GM21576 (cell line): Measurements from ENCODE around the gene MPZL2.
"Not testable (repeated sequence)": the region's sequence is repeated elsewhere in the genome, so short reads cannot be mapped to it uniquely, and the experiment has no call there.

Experiments used
- ATAC-seq: cut with Tn5 transposase; IDR thresholded peaks from one replicate; pipeline ENCODE4 v1.9.1; 2021; ENCODE audit warnings: mild to moderate bottlenecking, moderate library complexity; ENCODE audit not compliant: unreplicated experiment

Gene MPZL2

GRCh38 chr11:118263695-118264568 lies at the start of gene MPZL2:
Gene MPZL2 (minus strand): TSS chr11:118264297. CDS start chr11:118264153, 144 bp downstream.
- ATAC-seq: no peak

DNA sequence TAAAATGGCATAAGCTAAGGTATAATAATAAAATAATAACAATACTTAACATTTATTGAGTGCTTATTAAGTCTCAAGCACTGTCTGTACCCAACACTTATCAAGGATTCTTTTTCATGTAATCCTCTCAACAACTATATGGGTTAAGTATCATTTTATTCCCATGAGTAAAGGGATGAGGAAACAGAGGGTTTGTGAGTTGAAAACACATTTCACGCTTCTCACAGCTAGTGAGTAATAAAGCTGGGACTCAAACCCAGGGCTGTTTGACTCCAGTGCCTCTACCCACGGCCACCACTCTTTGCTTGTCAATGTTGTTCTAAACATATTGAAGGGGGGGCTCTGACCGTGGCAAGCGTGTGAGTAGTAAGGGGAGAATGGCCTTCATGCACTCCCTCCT lies 49.1 kb upstream of the MPZL2 start:
- no peak for ATAC-seq

GRCh38 chr11:118312328-118312727 lies 48.2 kb upstream of the MPZL2 start:
- ATAC-seq: no peak

- ATAC-seq: no peak
These were observed 47.4 kb upstream of the MPZL2 start for GRCh38 chr11:118311518-118311917.

DNA sequence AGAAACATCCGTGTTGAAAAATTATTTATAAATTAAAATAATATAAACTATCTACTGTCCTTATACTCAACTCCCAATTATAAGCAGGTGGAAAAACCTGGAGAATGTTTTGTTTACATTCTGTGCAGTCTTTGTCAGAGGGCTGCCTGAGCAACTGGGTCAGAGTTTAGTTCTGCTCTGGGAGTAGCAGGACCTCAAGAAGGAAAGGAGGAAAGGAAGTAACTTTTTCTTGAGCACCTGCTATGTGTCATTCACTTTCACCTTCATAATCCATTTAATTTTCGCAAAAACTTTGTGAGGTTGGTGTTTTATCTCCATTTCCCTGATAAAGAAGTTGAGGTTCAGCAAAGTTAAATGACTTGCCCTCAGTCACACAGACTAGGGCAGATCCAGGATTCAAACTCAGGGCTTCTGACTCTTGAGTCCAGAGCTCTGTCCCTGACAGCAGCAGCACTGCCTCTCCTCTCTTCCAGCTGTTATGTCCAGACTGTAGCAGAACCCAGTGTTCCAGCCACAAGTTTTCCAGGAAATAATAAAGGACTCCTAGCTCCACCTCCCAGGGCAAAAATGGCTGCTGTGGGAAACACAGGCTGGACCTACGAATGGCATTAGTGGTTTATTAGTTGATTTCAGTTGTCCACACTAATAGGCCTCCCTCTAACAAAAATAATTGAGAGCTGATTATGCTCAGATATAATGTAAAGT lies 46.8 kb upstream of the MPZL2 start:
- ATAC-seq: no peak

DNA sequence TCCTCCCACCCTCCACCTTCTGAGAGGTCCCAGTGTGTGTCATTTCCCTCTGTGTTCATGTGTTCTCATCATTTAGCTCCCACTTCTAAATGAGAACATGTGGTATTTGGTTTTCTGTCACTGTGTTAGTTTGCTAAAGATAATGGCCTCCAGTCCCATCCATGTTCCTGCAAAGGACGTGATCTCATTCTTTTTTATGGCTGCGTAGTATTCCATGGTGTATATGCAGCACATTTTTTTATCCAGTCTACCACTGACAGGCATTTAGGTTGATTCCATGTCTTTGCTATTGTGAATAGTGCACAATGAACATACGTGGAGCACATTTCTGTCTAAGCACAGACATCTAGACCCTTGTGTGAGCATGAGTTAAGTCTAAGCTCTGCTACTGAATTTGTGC lies 46.2 kb upstream of the MPZL2 start:
- no peak for ATAC-seq

DNA sequence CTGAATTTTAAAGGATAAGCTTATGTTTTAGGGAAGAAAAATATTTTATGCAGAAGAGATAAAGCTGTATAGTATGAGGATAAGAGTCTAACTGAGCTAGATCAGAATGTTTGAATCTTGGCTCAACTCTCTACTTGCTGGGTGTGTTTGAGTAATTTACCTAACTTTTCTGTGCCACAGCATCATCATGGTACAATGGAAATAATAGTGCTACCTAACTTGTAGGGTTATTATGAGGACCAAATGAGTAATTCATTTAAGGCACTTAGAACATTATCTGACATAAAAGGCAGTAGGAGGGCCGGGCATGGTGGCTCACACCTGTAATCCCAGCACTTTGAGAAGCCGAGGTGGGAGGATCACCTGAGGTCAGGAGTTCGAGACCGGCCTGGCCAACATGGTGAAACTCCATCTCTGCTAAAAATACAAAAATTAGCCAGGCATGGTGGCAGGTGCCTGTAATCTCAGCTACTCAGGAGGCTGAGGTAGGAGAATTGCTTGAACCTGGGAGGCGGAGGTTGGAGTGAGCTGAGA lies 45.0 kb upstream of the MPZL2 start:
- not testable (repeated sequence) for ATAC-seq

DNA sequence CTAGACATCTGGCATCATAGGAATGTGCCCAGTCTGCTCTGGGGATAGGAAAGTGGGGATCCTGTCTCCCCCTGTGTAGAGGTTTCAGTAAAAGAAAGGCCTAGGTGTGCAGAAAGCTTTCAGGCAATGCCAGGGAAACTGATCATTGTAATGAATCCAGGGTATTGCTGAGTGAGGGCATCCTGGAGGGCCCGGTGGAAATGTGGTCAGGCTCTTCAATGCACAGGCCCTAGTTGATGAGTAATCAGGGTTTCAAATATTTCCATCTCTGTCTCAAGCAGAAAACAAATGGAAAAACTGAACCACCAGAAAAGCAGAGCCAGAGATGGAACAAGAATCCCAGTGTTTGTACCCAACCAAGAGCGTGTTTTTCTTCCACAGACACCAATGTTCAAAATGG lies 42.5 kb upstream of the MPZL2 start:
- no peak for ATAC-seq

DNA sequence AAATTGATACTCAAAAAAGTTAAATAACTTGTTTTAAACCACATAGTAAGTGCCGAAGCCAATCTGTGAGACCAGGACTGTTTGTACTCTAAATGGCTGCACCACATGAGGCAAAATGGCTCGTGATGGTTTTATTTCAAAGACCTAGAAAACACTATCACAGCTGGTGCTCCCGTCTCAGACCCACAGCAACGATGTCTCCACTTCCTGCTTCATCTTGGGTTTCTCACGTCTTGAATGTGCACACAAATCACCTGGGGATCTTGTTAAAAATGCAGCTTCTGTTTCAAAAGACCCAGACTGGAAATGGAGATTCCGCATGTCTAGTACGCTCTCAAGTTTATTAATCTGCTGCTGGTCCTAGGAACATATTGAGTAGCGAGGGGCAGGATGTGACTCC lies 41.6 kb upstream of the MPZL2 start:
- no peak for ATAC-seq

DNA sequence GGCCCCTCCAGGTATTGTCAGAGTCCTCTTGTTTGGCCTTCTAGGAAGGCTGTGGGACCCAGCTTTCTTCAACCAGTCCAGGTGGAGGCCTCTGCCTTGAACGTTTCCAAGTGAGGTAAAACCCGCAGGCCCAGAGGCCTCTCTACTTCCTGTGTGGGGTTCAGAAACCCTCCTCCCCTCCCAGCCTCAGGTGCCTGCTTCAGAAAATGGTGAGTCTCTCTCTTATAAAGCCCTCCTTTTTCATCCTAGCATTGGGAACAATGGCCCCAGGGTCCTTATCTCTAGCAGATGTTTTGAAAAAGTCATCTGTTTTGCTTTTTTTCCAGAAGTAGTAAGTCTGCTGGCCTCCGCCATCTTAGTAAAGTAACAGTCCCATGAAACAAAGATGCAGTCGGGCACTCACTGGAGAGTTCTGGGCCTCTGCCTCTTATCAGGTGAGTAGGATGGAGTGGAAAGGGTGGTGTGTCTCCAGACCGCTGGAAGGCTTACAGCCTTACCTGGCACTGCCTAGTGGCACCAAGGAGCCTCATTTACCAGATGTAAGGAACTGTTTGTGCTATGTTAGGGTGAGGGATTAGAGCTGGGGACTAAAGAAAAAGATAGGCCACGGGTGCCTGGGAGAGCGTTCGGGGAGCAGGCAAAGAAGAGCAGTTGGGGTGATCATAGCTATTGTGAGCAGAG lies 40.6 kb upstream of the MPZL2 start, which contains the start of gene CD3E:
CD3E (plus strand) TSS at position 163 of the 681 bp plus-strand sequence; CDS start at position 386, 223 bp downstream.
- no peak for ATAC-seq

GRCh38 chr11:118304227-118304567 lies 40.1 kb upstream of the MPZL2 start:
- no peak for ATAC-seq

GRCh38 chr11:118301600-118302195 lies 37.6 kb upstream of the MPZL2 start:
- no peak for ATAC-seq

- no peak for ATAC-seq
These were observed 31.8 kb upstream of the MPZL2 start for GRCh38 chr11:118295815-118296454.

DNA sequence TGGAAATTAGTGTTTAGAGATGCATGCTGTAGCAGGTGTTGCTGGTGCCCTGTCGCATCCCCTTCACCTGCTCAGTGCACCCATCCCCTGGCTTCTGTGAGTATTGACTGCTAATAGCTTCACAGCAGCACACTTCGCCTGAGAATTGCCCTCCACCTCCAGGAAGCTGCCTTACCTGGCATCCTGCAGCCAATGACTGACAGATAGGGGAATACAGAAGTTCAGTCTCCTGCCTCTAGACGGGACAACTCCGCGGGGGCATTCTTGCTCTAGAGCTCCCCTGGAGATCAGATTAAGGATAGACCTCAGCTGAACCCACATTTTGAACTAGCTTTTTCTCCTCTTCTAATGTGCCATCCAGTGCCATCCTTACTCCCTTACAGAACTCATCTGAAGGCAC lies 31.1 kb upstream of the MPZL2 start:
- ATAC-seq: no peak

DNA sequence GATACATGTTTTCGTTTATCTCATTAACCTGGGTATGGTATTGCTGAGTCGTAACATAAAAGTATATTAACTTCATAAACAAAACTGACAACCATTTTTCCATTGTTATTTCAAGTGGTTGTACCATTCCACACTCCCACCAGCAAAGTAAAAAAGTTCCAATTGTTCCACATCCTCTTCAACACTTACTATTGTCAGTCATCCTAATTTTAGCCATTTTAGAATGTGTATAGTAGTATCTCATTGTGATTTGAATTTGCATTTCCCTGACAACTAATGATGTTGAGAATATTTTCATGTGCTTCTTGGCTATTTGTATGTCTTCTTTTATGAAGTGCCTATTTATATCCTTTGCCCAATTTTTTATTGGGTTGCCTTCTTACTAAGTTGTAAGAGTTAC lies 30.0 kb upstream of the MPZL2 start:
- ATAC-seq: no peak

DNA sequence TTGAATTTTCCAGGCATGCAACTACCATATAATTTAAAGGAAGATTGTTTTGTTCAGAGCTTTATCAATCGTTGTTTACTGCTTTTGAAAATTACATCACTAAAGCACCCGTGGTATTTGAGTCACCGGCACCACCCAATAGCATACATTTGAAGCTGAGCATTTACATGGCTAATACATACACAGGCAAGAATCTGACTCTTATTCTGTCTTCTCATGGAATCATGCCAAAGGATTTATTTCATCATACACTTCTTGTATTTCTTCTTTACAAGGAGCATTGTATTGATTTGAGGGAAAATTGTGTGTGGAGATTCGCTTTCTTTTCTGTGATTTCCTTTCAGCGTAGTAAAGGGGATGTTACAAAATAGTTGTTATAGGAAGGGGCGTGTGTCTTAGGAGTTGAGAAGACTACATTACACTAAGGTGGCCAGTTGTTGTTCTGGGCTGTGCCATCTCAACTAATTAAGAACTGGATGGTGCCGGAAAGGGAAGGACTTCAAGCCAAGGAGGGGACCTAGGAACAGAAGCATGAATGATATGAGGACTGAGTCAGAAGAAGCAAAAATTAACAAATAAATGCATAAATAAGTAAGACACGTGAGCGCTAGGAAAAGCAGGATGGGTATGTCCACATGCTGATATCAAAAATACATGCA lies 27.5 kb upstream of the MPZL2 start:
- ATAC-seq: no peak

- no peak for ATAC-seq
These were observed 26.8 kb upstream of the MPZL2 start for GRCh38 chr11:118290923-118291322.

DNA sequence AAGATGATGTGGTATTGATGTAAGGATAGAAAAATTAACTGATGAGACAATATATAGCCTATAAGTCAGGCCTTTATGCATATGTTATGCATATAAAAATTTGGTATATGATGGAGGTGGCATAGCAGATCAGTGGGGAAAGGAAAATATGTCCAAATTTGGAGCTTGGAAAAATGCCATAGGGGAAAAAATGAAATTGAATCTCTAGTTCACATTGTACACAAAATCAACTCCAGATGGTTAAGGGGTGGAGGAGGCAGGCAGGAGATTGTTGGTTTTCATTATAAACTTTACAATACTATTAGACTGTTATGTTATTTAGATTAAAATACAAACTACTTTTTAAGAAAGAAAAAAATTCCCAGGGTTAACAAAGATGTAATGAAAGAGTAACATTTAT lies 25.3 kb upstream of the MPZL2 start:
- no peak for ATAC-seq

DNA sequence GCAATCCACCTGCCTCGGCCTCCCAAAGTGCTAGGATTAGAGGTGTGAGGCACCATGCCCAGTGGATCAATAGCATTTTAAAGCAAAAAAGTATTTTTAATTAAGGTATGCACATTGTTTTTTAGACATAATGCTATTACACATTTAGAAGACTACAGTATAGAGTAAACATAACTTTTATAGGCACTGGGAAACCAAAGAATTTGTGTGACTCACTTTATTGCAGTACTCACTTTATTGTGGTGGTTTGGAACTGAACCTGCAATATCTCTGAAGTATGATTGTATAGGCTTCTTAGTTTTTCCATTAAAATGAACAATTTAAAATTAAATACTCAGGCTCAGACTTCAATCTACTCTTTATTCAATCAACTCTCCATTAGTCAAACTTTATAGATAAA lies 22.9 kb upstream of the MPZL2 start:
- ATAC-seq: no peak

GRCh38 chr11:118286545-118286944 lies 22.4 kb upstream of the MPZL2 start:
- ATAC-seq: no peak
